ENCODE results near the gene OVOL2. TPM values are rescaled to one million over a fixed set of nuclear protein-coding genes. Genes with fewer than 3 reads are reported as not detected.
"Not testable (repeated sequence)": the region's sequence is repeated elsewhere in the genome, so short reads cannot be mapped to it uniquely, and the experiment has no call there.

OVOL2 gene
- total RNA-seq, 3 donors from 2014 or later: 11.5 to 36.3 (median 15.2) TPM

GRCh38 chr20:18087054-18087453 lies 29.3 kb upstream of the OVOL2 start:
- Histone ChIP-seq H3K9me3 (no peaks in the 10 kb centered on the region), H3K4me3 (no peak overlapping the region), H3K4me1 (ENCODE audit: low read depth) (peaks cover 3% of the 10 kb centered on the region), H3K36me3 (ENCODE audit: low read depth) (no peaks in the 10 kb centered on the region)
- TF ChIP-seq CTCF (IDR thresholded peaks at IDR 0.05): no peak
- DNase-seq: no peak
- no peak for ATAC-seq
- intact Hi-C loops (cut with DNase I, micrococcal nuclease): no loop called here

DNA sequence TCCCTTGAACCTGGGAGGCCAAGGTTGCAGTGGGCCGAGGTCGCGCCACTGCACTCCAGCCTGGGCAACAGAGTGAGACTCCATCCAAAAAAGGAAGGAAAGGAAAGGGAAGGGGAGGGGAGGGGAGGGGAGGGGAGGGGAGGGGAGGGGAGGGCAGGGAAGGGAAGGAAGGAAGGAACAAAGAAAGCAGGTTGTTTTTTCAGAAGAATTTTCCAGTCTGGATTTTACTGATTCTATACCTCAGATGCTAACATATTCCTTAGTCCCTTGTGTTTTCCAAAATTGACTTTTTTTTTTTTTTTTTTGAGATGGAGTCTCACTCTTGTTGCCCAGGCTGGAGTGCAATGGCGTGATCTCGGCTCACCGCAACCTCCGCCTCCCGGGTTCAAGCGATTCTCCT lies 23.1 kb upstream of the OVOL2 start:
- H3K36me3 ChIP-seq (ENCODE audit: low read depth); DNase-seq; H3K9me3 ChIP-seq; intact Hi-C loops (cut with DNase I, micrococcal nuclease); H3K4me1 ChIP-seq (ENCODE audit: low read depth); H3K4me3 ChIP-seq; ATAC-seq: not testable (repeated sequence)

DNA sequence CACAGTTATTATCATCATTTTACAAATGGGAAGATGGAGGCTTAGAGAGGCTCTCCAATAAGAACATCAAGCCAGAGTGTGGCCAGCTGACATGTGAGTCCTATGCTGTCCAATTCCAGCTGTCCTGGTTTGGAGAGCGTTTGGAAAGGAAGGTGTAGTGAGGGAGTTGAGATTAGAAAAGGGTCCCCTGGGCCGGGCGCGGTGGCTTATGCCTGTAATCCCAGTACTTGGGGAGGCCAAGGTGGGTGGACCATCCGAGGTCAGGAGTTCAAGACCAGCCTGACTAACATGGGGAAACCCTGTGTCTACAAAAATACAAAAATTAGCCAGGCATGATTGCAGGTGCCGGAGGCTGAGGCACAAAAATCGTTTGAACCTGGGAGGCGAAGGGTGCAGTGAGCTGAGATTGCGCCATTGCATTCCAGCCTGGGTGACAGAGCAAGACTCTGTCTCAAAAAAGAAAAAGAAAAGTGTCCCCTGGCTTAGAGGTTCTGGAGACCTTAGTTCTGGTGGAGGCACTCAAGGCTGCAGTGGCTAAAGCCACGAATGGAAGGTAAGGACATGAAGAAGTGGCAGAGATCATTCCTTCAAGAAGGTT lies 22.1 kb upstream of the OVOL2 start:
- DNase-seq (no peak), ATAC-seq (no peak)
- intact Hi-C loops (cut with DNase I, micrococcal nuclease): no loop called here
- Histone ChIP-seq H3K36me3 (ENCODE audit: low read depth) (no peaks in the 10 kb centered on the region), H3K9me3 (no peaks in the 10 kb centered on the region), H3K4me1 (ENCODE audit: low read depth) (no peaks in the 10 kb centered on the region), H3K4me3 (no peak overlapping the region)
- TF ChIP-seq CTCF (IDR thresholded peaks at IDR 0.05): no peak

DNA sequence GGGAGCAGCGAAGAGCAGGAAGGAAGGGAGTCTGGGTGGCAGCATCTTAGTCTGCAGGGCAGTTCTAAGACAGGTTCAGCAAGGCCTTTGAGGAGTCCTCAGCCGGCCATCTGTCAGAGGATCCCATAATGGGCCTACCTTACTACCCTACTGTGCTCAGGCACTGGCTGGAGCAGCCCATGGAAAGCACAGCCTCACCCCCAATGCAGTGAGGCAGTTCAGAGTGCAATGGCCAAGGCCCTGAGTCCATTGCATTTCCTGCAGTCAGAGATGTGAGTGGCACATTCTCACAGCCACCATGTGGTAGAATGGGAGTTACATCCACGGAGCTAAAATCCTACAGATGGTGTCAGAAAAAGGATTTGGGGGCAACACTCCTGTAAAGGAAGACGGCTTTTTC lies 19.4 kb upstream of the OVOL2 start:
- no peak for TF ChIP-seq CTCF (IDR thresholded peaks at IDR 0.05)
- Histone ChIP-seq H3K4me1 (ENCODE audit: low read depth) (no peaks in the 10 kb centered on the region), H3K36me3 (ENCODE audit: low read depth) (no peaks in the 10 kb centered on the region), H3K9me3 (no peaks in the 10 kb centered on the region), H3K4me3 (no peak overlapping the region)
- ATAC-seq (peak; percentile 60), DNase-seq (peak in 2 of 3 donors; percentile 18 to 38)
- intact Hi-C loops (cut with DNase I, micrococcal nuclease): no loop called here

- Histone ChIP-seq H3K4me3 (no peak overlapping the region), H3K9me3 (no peaks in the 10 kb centered on the region), H3K4me1 (ENCODE audit: low read depth) (no peaks in the 10 kb centered on the region), H3K36me3 (ENCODE audit: low read depth) (no peaks in the 10 kb centered on the region)
- intact Hi-C loops (cut with DNase I, micrococcal nuclease): no loop called here
- ATAC-seq: no peak
- DNase-seq: no peak
- no peak for TF ChIP-seq CTCF (IDR thresholded peaks at IDR 0.05)
Measured at GRCh38 chr20:18072532-18072931, 14.8 kb upstream of the OVOL2 start.

GRCh38 chr20:18066421-18067333 lies 9.0 kb upstream of the OVOL2 start:
- TF ChIP-seq CTCF (IDR thresholded peaks at IDR 0.05): no peak
- no peak for DNase-seq
- Histone ChIP-seq H3K36me3 (ENCODE audit: low read depth) (no peaks in the 10 kb centered on the region), H3K9me3 (no peaks in the 10 kb centered on the region), H3K4me1 (ENCODE audit: low read depth) (no peaks in the 10 kb centered on the region), H3K4me3 (no peak overlapping the region)
- intact Hi-C loops (cut with DNase I, micrococcal nuclease): no loop called here
- ATAC-seq: no peak
